Measurements from ENCODE around the gene LRRC4B.

Gene LRRC4B

GRCh38 chr19:50569938-50570540 is 1.8 kb upstream of the LRRC4B start:
- DNase-seq, result no peak

GRCh38 chr19:50568728-50569698 is 778 bp upstream of the LRRC4B start:
- DNase-seq, result no peak

GRCh38 chr19:50567052-50567841 is 988 bp downstream of the LRRC4B start:
- DNase-seq, result peak in 1 of 2 experiments; percentile 41

GRCh38 chr19:50565984-50566903 is 2.0 kb downstream of the LRRC4B start:
- no peak for DNase-seq

- no peak for DNase-seq
Observed at GRCh38 chr19:50564229-50565105, 3.8 kb downstream of the LRRC4B start.

GRCh38 chr19:50563597-50563996 is 4.6 kb downstream of the LRRC4B start:
- DNase-seq, result no peak

- no peak for DNase-seq
Observed at GRCh38 chr19:50562996-50563395, 5.2 kb downstream of the LRRC4B start.

GRCh38 chr19:50562329-50562728 is 5.9 kb downstream of the LRRC4B start:
- no peak for DNase-seq

GRCh38 chr19:50559636-50560035 is 8.6 kb downstream of the LRRC4B start:
- DNase-seq, result no peak

GRCh38 chr19:50558449-50558848 is 9.8 kb downstream of the LRRC4B start:
- DNase-seq, result no peak

GRCh38 chr19:50558039-50558438 is 10.2 kb downstream of the LRRC4B start:
- no peak for DNase-seq

- DNase-seq, result no peak
Observed at GRCh38 chr19:50557009-50557613, 11.1 kb downstream of the LRRC4B start.

- peak; percentile 85 to 91 for DNase-seq
Observed at GRCh38 chr19:50556282-50557008, 11.8 kb downstream of the LRRC4B start.

GRCh38 chr19:50555450-50556281 is 12.6 kb downstream of the LRRC4B start:
- DNase-seq, result peak; percentile 29 to 52

GRCh38 chr19:50555033-50555432 is 13.2 kb downstream of the LRRC4B start:
- no peak for DNase-seq

- DNase-seq, result no peak
Observed at GRCh38 chr19:50554212-50554611, 14.0 kb downstream of the LRRC4B start.

GRCh38 chr19:50553134-50553703 is 15.0 kb downstream of the LRRC4B start:
- DNase-seq, result no peak

- no peak for DNase-seq
Observed at GRCh38 chr19:50552540-50552939, 15.7 kb downstream of the LRRC4B start.

GRCh38 chr19:50551715-50552187 is 16.5 kb downstream of the LRRC4B start:
- DNase-seq, result no peak

All from NCI-H1930 (cell line).